ENCODE measurements around the gene CELF2.

CELF2 gene

DNA sequence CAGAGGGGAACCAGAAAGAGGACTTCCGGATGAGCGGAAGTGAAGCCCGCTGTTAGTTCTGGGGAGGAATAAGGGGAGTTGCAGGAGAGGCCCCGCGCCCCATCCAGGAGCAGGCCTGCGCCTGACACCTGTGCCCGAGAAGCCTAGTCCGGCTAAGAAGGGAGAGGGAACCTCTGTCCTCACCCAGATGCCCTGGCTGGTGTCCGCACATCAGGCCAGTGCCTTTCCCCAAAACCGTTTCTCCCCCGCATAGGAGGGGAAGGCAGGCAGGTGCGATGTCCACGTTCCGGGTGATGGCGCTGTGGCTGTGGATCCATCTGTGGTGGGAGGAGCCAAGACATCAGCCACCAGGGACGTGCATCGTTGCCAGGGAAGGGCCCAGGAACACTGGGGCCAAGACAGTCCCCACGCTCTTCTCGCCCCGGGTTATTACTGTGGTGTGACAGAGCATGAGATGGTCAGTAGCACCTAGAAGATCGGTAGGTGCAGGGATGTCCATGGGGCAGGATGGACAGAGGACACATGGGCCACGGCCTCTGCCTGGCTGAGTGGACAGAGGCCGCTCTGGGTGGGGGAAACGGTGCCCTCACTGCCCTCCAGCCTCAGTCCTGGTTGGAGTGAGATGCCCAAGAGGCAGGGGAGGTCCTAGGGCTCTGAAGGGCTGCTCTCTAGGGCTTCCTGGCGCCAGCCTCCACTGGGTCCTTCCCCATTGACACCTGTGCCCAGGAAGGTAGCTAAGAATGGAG, 262.7 kb downstream of the CELF2 start:
- H3K4me3 ChIP-seq (ENCODE audit: low read depth, low read length) = no peak overlapping the region
- no peak for DNase-seq (ENCODE audit: low read depth)
- TF ChIP-seq, protein P1, sequence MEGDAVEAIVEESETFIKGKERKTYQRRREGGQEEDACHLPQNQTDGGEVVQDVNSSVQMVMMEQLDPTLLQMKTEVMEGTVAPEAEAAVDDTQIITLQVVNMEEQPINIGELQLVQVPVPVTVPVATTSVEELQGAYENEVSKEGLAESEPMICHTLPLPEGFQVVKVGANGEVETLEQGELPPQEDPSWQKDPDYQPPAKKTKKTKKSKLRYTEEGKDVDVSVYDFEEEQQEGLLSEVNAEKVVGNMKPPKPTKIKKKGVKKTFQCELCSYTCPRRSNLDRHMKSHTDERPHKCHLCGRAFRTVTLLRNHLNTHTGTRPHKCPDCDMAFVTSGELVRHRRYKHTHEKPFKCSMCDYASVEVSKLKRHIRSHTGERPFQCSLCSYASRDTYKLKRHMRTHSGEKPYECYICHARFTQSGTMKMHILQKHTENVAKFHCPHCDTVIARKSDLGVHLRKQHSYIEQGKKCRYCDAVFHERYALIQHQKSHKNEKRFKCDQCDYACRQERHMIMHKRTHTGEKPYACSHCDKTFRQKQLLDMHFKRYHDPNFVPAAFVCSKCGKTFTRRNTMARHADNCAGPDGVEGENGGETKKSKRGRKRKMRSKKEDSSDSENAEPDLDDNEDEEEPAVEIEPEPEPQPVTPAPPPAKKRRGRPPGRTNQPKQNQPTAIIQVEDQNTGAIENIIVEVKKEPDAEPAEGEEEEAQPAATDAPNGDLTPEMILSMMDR (IDR thresholded peaks at IDR 0.05; ENCODE audit: low read depth, low read length, missing control alignments) = no peak
- in situ Hi-C loops (cut with HindIII; ENCODE audit: low sequenced_read_pairs) = no loop called here

DNA sequence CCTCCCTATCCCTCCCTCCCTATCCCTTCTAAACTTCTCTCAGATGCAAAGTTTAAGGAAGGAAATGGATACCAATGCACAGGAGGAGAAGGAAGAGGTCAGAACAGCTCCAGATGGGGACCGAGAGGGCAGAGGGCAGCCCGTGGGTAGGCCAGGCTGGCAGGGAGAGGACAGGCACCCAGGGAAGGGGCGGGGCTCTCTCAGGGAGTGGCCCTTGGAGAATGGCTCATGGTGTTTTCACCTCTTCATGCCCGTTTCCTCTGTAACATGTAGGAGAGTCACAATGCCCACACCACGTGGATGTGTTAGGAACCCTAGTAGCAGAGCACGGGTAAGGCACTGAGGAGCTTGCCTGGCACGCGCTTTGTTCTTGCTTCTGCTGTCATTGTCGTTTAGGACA, 264.5 kb downstream of the CELF2 start:
- H3K4me3 ChIP-seq (ENCODE audit: low read depth, low read length) = no peak overlapping the region
- in situ Hi-C loops (cut with HindIII; ENCODE audit: low sequenced_read_pairs) = no loop called here
- DNase-seq (ENCODE audit: low read depth) = no peak
- TF ChIP-seq, protein P1 (IDR thresholded peaks at IDR 0.05; ENCODE audit: low read depth, low read length, missing control alignments) = no peak

DNA sequence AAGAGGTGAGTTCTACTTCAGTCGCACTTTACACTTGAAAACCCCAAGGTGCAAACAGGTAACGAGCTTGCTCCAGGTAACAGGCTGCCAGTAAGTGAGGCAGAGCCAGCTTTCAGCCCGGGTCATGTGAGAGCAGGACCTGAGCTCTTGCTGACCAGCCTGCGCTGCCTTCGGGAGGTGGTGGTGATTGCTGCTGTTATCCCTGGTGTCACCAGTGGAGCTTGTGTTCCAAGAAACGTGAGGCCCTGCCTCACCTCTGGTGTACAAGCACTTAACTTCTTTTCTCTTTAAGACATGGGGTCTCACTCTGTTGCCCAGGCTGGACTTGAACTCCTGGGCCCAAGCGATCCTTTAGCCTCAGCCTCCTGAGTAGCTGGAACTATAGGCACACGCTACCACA, 265.0 kb downstream of the CELF2 start:
- no peak for DNase-seq (ENCODE audit: low read depth)
- in situ Hi-C loops (cut with HindIII; ENCODE audit: low sequenced_read_pairs) = no loop called here
- TF ChIP-seq, protein P1 (IDR thresholded peaks at IDR 0.05; ENCODE audit: low read depth, low read length, missing control alignments) = no peak
- H3K4me3 ChIP-seq (ENCODE audit: low read depth, low read length) = no peak overlapping the region

DNA sequence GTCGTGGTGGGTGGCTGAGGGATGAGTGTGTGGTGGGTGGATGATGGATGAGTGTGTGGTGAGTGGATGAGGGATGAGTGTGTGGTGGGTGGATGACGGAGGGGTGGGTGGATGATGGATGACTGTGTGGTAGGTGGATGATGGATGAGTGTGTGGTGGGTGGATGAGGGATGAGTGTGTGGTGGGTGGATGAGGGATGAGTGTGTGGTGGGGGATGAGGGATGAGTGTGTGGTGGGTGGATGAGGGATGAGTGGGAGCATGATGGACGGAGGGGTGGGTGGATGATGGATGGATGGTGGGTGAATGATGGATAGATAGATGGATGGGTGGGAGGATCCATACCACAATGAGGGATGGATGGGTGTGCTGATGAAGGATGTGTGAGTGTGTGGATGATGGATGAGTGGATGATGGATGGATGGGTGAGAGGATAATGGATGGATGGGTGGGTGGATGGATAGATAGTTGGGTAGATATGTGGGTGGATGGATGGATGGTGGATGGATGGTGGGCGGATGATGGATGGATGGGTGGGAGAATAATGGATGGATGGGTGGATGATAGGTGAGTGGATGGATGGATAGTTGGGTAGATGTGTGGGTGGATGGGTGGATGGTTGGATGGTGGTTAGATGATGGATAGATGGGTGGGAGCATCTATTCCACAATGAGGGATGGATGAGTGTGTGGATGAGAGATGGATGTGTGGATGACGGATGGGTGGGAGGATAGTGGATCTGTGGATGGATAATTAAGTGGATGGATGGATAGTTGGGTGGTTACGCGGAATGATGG, 266.8 kb downstream of the CELF2 start:
- no peak for DNase-seq (ENCODE audit: low read depth)
- TF ChIP-seq, protein P1 (IDR thresholded peaks at IDR 0.05; ENCODE audit: low read depth, low read length, missing control alignments) = no peak
- in situ Hi-C loops (cut with HindIII; ENCODE audit: low sequenced_read_pairs) = no loop called here
- no peak overlapping the region for H3K4me3 ChIP-seq (ENCODE audit: low read depth, low read length)

DNA sequence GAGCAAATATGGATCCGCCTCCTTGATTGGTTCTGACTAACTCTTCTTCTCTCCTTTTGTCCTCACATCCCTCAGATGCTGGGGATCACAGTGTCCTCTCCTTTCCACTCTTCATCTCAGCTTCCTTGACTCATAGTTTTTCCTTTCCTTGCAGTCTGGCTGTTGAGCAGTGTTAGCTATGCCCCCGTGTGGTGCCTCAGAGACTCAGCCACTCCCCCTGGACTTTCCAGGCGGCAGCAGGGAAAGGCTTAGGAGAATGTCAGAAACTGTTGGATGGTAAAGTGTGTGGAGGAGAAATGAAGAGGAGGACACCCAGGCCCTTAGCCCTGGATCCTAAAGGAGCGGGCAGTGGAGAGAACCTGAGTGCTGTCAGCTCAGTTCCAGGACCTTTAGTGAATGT, 267.5 kb downstream of the CELF2 start:
- TF ChIP-seq, protein P1 (IDR thresholded peaks at IDR 0.05; ENCODE audit: low read depth, low read length, missing control alignments) = peak; percentile 3
- DNase-seq (ENCODE audit: low read depth) = no peak
- in situ Hi-C loops (cut with HindIII; ENCODE audit: low sequenced_read_pairs) = no loop called here
- H3K4me3 ChIP-seq (ENCODE audit: low read depth, low read length) = no peak overlapping the region

DNA sequence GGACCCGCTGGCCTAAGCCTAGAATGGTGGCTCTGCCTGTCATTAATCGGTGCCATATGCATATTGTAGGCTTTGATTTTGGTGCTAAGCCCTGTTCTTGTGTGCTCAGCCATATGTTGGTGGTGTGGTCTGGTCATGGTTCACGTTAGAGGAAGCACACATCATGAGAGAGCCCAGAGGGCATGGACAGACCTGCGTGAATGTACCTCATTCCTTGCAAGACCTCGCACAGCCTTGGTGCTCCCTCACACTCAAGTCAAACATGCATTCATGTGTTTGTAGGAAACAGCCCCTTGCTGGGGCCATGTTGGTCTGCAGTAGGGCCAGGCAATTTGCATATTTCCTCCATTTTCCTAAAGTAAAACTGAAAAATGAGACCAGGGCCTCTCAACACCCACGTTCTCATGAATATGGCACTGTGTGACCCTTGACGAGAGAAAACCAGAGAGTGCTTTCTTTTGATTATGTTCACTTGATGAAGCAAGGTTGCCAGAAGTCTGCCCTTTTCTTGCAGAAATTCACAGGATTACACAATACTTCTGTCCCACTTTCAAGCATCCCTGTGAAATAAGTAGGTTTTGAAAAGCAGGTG, 268.7 kb downstream of the CELF2 start:
- DNase-seq (ENCODE audit: low read depth) = no peak
- TF ChIP-seq, protein P1 (IDR thresholded peaks at IDR 0.05; ENCODE audit: low read depth, low read length, missing control alignments) = no peak
- no peak overlapping the region for H3K4me3 ChIP-seq (ENCODE audit: low read depth, low read length)
- in situ Hi-C loops (cut with HindIII; ENCODE audit: low sequenced_read_pairs) = no loop called here
